ENCODE data around the gene ELFN2.

ELFN2 gene

GRCh38 chr22:37431801-37432707 lies 4.8 kb upstream of the ELFN2 start:
- TF ChIP-seq TAF1 (IDR thresholded peaks at IDR 0.05; ENCODE audit: borderline replicate concordance, insufficient read depth, low read length), result no peak
- TF ChIP-seq SIN3A (IDR thresholded peaks at IDR 0.05; ENCODE audit: borderline replicate concordance, insufficient read depth, low read length), result no peak
- TF ChIP-seq POLR2AphosphoS5 (IDR thresholded peaks at IDR 0.05; ENCODE audit: low read depth, low read length), result no peak

GRCh38 chr22:37431366-37431765 lies 4.1 kb upstream of the ELFN2 start:
- TF ChIP-seq SIN3A (IDR thresholded peaks at IDR 0.05; ENCODE audit: borderline replicate concordance, insufficient read depth, low read length) (no peak), TAF1 (IDR thresholded peaks at IDR 0.05; ENCODE audit: borderline replicate concordance, insufficient read depth, low read length) (no peak), POLR2AphosphoS5 (IDR thresholded peaks at IDR 0.05; ENCODE audit: low read depth, low read length) (no peak), REST (IDR thresholded peaks at IDR 0.05; ENCODE audit: insufficient read depth in 1 of 2, low read depth in 2 of 2, low read length in 2 of 2) (no peak), FOXP2 (optimal IDR thresholded peaks at IDR 0.05; ENCODE audit: borderline replicate concordance, extremely low read depth, extremely low read length, insufficient read depth) (no peak)

- TF ChIP-seq POLR2AphosphoS5 (IDR thresholded peaks at IDR 0.05; ENCODE audit: low read depth, low read length), result no peak
- no peak for TF ChIP-seq REST (IDR thresholded peaks at IDR 0.05; ENCODE audit: insufficient read depth in 1 of 2, low read depth in 2 of 2, low read length in 2 of 2)
Measured at GRCh38 chr22:37430941-37431340, 3.7 kb upstream of the ELFN2 start.

GRCh38 chr22:37428649-37429586 lies 1.6 kb upstream of the ELFN2 start:
- TF ChIP-seq SIN3A (IDR thresholded peaks at IDR 0.05; ENCODE audit: borderline replicate concordance, insufficient read depth, low read length), result no peak
- no peak for TF ChIP-seq POLR2AphosphoS5 (IDR thresholded peaks at IDR 0.05; ENCODE audit: low read depth, low read length)
- no peak for TF ChIP-seq REST (IDR thresholded peaks at IDR 0.05; ENCODE audit: insufficient read depth in 1 of 2, low read depth in 2 of 2, low read length in 2 of 2)
- TF ChIP-seq FOXP2 (optimal IDR thresholded peaks at IDR 0.05; ENCODE audit: borderline replicate concordance, extremely low read depth, extremely low read length, insufficient read depth), result no peak
- no peak for TF ChIP-seq TAF1 (IDR thresholded peaks at IDR 0.05; ENCODE audit: borderline replicate concordance, insufficient read depth, low read length)

- TF ChIP-seq FOXP2 (optimal IDR thresholded peaks at IDR 0.05; ENCODE audit: borderline replicate concordance, extremely low read depth, extremely low read length, insufficient read depth) (no peak), POLR2AphosphoS5 (IDR thresholded peaks at IDR 0.05; ENCODE audit: low read depth, low read length) (no peak), SIN3A (IDR thresholded peaks at IDR 0.05; ENCODE audit: borderline replicate concordance, insufficient read depth, low read length) (no peak), TAF1 (IDR thresholded peaks at IDR 0.05; ENCODE audit: borderline replicate concordance, insufficient read depth, low read length) (no peak), REST (IDR thresholded peaks at IDR 0.05; ENCODE audit: insufficient read depth in 1 of 2, low read depth in 2 of 2, low read length in 2 of 2) (no peak)
Measured at GRCh38 chr22:37427711-37428635, 694 bp upstream of the ELFN2 start.

Data from PFSK-1 (cell line).